ENCODE results near the gene AOX1.

DNA sequence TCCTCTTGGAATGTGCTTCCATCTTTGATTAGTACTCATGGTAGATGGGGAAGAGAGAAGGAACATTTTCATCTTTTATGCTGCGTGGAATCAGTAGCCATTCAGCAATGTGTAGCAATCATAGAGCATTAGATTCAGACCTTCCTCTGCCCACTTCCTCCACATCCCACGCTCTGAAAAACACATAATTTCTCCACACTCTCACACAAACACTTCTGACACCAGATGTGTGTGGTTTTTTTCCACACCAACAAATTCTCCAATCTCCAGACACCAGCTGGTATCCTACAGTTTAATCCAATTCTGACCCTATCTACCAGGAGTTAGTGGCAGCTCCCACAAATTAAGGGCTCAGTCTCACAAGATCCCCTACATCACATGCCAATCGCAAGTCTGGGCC is 103.3 kb downstream of the AOX1 start:
- TF ChIP-seq, protein P1, sequence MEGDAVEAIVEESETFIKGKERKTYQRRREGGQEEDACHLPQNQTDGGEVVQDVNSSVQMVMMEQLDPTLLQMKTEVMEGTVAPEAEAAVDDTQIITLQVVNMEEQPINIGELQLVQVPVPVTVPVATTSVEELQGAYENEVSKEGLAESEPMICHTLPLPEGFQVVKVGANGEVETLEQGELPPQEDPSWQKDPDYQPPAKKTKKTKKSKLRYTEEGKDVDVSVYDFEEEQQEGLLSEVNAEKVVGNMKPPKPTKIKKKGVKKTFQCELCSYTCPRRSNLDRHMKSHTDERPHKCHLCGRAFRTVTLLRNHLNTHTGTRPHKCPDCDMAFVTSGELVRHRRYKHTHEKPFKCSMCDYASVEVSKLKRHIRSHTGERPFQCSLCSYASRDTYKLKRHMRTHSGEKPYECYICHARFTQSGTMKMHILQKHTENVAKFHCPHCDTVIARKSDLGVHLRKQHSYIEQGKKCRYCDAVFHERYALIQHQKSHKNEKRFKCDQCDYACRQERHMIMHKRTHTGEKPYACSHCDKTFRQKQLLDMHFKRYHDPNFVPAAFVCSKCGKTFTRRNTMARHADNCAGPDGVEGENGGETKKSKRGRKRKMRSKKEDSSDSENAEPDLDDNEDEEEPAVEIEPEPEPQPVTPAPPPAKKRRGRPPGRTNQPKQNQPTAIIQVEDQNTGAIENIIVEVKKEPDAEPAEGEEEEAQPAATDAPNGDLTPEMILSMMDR (IDR thresholded peaks at IDR 0.05; ENCODE audit: low read depth, low read length) = no peak
- no peak for TF ChIP-seq POLR2A (IDR thresholded peaks at IDR 0.05; ENCODE audit: extremely low read depth, insufficient read length)
- no peak for TF ChIP-seq MYC (IDR thresholded peaks at IDR 0.05; ENCODE audit: low read depth, low read length)
